CD4-positive, alpha-beta T cell treated with Interleukin-12 subunit alpha and Interleukin-12 subunit beta, for 1 hour (primary cell): ENCODE data around the gene WDR73.
"Not testable (repeated sequence)": the region's sequence is repeated elsewhere in the genome, so short reads cannot be mapped to it uniquely, and the experiment has no call there.

ENCODE experiments used
- DNase-seq: peaks from one replicate; pipeline ENCODE4 v3.0.0-alpha.2; 2020

Gene WDR73

DNA sequence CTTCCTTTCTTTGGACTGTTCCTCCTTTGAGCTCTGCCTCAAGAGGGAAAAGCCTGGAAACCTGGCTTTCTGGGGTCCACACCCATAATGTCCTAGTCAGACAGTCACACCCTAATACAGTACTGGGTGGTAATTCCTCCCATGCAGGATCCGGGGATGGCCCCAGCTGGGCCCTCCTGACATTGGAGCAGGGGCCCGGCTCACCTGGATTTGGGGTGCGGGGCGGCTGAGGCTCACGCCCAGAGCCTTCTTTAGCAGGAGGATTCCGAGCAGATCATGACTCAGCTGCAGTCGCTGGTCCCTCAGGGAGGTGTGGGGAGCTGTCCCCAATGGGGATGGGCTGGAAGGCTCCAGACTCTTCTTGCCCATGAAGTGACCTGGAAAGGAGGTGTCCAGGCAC lies 2.9 kb upstream of the WDR73 start:
- DNase-seq, result no peak

DNA sequence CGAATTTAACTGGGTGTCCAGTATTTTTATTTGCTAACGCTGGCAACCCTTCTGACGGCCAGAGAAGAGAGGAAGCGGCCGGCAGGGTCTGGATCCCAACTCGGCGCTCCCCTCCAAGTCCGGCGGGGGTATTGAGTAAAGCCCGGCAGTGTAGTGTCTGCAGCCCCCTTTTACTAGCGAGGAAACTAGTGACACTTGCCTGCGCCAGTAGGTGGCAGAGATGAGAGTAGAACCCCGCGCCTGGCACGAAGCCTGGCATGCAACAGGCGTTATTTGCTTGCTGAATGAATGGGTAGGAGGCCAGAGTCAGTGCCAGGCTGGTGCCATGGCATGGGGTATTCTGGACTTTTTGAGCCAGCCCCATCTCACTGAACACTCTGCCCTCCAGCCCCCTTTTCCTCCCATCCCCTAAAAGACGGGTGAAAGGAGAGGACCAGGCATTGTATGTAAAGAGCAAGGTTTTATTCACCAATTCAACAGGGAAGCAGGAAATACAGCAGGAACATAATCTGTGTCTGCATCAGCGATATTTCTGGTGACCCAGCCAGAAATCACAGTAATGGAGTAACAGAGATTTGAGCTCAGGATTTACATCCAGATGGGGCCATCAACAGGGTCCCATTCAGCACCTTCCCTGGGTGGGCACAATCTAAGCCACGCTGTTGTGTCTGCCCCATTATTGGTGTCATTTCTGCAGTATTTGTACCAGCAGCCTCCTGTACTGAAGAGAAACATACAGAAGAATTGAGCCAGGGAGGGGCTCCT lies 788 bp upstream of the WDR73 start:
- DNase-seq, result peak; percentile 80

DNA sequence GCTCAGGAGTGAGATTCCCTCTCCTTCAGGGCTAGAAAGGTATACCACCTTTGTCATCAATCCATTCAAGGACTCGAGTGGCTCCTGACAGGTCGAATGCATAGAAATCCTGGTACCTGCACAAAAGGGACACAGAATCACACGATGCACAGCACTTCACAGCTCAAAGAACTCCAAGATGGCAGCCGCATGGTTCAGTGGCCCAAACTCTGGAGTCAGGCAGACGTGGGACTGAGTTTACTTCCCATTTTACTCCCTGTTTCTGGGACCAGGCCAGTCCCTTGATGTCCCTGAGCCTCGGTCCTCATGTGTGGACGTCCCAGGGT lies 536 bp downstream of the WDR73 start:
- no peak for DNase-seq

DNA sequence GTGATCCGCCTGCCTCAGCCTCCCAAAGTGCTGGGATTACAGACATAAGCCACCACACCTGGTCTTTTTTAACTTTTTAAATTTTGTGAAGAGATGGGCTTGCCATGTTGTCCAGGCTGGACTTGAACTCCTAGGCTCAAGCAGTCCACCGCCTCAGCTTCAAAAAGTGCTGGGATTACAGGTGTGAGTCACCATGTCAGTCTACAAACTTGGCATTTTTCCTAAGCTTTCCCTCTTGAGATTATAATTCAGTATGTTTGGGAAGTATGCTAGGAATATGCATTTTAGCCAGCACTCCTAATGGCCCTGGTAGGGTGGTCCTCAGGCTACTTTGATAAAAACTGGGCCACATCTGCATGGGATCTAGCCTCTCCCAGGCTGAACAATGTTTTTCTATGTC lies 4.4 kb downstream of the WDR73 start:
- no peak for DNase-seq

DNA sequence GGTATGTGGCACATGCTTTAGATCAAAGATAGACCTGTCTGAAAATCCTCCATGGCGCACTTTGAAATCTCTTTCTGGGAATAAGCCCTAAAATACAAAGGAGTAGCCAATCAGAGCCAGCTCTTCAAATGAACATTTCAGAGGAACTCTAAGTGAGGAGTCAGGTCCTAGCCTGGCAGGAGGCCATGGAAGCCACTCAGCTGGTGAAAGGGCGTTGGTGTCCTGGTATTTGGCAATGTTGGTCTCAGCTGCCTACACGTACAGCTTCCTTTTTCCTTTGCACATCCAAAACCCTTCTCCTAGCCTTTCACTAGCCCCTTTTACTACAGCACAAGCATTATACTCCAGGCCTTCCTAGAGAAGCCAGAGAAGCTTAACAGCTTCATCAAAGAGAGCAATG lies 5.5 kb downstream of the WDR73 start:
- DNase-seq, result no peak

DNA sequence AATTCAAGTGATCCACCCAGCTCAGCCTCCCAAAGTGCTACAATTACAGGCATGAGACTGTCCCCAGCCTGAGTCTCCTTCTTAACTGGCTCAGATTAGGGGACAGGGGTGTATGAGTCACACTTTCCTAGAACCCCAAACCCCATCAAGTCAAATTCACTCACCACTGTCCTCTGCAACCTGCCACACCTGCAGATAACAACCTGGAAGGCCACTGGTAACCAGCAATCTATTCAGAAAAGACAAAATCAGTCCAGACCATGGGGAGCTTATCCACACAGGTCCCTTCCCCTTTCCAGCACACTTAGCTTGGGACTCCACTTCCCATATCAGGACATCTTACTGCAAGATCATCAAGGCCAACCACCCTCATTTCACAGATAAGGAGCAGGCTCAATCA lies 6.4 kb downstream of the WDR73 start:
- DNase-seq, result no peak

DNA sequence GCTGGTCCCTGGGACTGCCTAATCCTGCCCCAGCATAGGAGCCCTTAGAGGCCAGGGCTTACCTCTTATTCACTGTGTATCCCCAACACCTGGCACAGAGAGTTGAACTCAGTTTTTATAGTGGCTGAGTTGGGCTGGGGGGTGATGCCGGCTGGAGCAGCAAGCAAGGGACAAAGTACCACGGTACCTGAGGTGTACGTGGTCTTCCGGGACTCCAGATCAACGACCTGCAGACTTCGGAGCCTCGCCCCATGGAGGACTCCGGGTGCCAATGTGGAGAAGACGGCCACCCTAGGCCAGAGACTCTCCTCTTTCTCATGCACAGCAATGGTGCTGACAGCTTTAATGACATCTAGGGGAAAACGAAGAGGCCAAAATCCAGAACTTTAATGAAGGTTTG lies 8.1 kb downstream of the WDR73 start:
- no peak for DNase-seq

DNA sequence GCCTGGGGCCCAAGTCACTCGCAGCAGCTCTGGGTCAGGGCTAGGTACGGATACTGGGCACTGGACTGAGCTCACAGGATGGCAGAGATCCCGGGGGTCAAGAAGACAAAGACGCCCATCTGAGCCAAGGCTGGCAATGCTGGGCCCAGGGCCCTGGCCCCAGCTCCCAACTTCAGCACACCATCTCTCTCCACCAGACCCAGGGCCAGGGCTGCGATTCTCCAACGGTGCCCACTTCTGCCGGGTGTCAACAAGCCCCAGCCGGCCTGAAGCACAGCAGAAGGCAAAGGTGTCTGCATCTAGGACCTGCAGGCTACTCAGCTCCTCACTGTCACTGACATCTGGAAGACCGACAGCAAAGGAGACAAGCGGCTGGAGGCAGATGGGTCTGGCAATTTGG lies 8.6 kb downstream of the WDR73 start:
- DNase-seq, result no peak

DNA sequence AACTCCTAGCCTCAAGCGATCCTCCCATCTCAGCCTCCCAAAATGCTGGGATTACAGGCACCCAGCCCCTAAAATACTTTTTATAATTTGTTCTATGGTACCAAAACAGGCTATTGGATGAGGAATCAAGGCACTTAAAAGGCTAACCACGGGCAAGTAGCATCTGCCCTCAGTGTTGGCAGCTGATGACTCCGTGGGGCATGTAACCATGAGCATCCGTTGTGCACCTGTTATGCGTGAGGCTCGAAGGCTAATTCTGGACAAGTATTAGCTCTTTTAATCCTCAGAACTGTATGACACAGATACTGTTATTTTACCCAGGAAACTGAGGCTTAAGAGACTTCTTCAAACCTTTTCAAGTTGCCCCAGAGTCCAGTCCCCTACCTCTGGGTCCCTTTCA lies 10.2 kb downstream of the WDR73 start:
- DNase-seq, result no peak

DNA sequence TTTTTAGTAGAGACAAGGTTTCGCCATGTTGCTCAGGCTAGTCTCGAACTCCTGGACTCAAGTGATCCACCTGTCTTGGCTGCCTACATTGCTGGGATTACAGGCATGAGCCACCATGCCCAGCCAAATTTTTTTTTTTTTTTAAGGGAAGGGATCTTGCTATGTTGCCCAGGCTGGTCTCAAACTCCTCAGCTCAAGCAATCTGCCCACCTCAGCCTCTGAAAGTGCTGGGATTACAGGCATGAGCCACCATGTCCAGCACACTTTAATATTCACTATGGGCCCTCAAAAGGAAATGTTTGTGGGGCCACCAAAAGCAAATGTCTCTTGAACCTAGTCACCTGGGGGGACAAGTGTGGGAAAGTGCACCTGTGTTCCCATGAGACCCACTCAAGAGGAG lies 11.4 kb downstream of the WDR73 start:
- not testable (repeated sequence) for DNase-seq

DNA sequence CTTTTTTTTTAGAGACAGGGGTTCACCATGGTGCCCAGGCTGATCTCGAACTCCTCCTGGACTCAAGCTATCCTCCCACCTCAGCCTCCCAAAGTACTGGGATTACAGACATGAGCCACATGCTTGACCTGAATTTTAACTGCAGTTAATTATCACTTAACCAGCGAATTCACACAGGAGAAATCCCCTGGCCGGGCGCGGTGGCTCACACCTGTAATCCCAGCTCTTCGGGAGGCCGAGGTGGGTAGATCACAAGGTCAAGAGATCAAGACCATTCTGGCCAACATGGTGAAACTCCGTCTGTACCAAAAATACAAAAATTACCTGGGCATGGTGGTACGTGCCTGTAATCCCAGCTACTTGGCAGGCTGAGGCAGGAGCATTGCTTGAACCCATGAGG lies 12.2 kb downstream of the WDR73 start:
- not testable (repeated sequence) for DNase-seq

DNA sequence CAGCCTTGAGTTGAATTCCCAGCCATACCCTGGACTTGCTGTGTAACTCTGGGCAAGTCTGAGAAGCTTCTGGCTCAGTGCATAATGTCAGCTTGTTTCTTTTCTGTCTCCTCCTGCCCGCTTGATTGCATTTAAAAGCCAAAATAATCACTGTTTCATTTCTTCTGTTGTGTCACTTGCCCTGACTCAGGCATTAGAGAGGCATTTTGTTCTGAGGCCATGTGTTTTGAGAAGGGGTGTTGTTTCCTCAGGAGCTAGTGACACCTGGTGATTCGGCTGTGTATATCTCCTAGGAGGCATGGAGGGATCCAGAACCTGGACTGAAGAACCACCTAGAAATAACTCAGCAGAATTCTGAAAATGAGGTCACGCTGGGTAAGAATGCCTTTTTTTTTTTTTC lies 16.0 kb downstream of the WDR73 start:
- DNase-seq, result peak; percentile 15

DNA sequence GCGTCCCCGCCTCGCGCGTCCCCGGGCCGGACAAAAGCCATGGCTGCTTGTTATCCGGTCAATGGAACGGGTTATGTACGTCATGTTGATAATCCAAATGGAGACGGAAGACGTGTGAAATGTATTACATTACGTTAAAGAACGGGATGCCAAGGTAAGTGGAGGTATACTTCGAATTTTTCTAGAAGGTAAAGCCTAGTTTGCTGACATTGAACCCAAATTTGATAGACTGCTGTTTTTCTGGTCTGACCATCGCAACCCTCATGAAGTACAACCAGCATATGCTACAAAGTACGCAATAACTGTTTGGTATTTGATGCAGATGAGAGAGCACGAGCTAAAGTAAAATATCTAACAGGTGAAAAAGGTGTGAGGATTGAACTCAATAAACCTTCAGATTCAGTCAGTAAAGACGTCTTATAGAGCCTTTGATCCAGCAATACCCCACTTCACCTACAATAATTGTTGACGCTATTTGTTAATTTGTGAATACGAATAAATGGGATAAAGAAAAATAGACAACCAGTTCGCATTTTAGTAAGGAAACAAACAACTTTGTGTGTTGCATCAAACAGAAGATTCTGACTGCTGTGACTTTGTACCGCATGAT lies 19.8 kb downstream of the WDR73 start:
- peak; percentile 9 for DNase-seq

DNA sequence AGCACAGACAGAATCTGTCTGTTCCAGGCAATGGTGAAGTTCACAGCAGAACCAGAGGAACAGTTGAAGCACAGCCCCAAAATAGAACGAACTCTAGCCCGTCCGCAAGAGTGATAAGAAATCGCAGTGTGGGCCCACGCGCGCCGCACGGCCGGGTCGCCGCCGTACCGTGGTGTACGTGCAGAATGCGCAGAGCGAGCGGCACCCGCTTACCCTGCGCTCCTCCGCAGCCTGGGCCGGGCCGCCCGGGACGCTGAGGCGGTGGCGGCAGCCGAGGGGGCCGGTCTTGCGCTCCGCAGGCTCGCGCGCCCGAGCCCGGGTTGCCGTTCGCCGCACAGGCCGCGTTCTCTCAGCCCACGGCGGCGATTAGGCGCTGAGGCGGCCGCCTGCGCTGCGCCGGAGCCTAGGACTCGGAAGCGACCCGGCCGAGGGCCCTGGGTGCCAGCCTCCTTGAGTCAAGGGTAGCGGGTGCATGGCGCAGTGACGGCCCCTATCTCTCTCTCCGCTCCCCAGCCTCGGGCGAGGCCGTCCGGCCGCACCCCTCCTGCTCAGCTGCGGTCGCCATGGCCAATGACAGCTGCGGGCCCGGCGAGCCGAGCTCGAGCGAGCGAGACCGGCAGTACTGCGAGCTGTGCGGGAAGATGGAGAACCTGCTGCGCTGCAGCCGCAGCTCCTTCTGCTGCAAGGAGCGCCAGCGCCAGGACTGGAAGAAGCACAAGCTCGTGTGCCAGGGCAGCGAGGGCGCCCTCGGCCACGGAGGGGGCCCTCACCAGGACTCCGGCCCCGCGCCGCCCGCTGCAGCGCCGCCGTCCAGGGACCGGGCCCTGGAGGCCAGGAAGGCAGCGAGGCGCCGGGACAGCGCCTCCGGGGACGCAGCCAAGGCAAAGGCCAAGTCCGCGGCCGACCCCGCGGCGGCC lies 20.5 kb downstream of the WDR73 start:
- DNase-seq, result peak; percentile 65

DNA sequence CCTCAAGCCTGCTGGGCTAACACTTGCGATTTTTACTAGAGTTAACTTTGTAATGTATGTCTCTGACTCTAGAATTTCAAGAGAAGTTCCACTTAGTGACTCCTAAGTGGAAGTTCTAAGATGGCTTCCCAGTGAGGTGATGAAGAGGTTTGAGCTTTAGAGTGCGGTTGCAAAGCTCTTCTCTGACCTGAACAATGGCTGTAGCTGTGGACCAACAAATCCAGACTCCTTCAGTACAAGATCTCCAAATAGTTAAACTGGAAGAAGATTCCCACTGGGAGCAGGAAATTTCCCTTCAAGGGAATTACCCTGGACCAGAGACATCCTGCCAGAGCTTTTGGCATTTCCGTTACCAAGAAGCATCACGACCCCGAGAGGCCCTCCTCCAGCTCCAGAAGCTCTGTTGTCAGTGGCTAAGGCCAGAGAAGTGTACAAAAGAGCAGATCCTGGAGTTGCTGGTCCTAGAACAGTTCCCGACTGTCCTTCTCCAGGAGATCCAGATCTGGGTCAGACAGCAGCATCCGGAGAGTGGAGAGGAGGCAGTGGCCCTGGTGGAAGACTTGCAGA lies 22.3 kb downstream of the WDR73 start:
- no peak for DNase-seq

DNA sequence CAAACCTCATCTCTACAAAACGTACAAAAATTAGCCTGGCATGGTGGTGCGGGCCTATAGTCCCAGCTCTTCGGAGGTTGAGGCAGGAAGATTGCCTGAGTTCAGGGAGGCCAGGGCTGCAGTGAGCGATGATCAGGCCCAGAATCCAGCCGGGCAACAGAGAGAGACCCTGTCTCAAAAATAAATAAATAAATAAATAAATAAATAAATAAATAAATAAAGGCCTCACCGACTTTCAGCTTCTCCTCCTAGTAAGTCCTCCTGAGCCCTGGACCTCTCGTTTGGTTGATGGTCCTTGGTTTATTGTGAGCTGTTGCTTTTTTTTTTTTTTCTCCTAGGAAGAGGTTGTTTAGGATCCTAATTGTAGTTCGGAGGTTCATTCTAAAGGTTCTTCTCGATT lies 25.1 kb downstream of the WDR73 start:
- no peak for DNase-seq

DNA sequence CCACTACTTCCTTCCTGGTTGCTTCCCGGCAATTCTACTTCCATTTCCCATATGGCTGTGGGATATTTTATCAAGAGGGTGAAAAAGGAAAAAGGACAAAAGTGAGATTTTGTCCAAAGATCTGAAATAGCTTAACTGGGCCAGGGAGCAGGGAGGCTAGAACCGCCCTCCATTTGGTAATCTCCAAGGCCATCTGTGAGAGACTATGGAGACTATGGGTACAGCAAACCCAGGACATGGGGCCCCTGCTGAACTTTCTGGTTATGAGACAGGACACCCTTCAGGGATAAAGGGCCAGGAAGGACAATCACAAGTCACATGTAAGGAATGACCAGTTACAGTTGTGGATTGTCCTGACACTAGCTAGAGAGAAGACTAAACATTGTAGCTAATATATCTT lies 29.0 kb downstream of the WDR73 start:
- DNase-seq, result no peak

DNA sequence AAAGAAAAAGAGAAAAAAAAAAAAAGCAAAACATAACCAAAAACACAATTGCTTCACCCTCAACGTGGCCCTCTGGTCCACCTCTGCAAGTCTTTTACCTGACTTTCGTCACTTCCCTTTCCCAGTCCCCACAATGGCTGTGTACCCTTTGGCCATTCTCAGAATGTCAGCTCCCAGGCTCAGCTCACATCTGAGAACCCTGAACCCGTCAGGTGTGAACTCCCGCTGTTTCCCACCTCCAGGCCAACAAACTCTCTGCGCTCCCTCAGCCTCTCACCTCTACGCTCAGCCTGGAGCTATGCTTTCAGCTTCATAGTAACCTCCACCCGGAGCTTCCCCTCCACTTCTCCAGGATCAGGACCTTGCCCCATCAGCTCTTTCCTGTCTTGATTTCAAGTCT lies 29.7 kb downstream of the WDR73 start:
- DNase-seq, result no peak

DNA sequence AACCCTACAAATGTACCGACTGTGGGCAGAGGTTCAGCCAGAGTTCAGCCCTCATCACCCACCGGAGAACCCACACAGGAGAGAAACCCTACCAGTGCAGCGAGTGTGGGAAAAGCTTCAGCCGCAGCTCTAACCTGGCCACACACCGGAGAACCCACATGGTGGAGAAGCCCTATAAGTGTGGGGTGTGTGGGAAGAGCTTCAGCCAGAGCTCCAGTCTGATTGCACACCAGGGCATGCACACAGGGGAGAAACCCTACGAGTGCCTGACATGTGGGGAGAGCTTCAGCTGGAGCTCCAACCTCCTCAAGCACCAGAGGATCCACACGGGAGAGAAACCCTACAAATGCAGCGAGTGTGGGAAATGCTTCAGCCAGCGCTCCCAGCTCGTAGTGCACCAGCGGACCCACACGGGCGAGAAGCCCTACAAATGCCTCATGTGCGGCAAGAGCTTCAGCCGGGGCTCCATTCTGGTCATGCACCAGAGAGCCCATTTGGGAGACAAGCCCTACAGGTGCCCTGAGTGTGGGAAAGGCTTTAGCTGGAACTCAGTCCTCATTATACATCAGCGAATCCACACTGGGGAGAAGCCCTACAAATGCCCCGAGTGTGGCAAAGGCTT lies 32.6 kb downstream of the WDR73 start:
- DNase-seq, result no peak

DNA sequence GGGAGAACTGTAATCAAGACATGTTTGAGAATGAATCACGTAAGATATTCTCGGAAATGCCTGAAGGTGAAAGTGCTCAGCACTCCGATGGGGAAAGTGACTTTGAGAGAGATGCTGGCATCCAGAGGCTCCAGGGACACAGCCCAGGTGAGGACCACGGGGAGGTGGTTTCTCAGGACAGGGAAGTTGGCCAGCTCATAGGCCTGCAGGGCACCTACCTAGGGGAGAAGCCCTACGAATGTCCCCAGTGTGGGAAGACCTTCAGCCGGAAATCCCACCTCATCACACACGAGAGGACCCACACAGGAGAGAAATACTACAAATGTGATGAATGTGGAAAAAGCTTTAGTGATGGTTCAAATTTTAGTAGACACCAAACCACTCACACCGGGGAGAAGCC lies 33.5 kb downstream of the WDR73 start:
- no peak for DNase-seq

DNA sequence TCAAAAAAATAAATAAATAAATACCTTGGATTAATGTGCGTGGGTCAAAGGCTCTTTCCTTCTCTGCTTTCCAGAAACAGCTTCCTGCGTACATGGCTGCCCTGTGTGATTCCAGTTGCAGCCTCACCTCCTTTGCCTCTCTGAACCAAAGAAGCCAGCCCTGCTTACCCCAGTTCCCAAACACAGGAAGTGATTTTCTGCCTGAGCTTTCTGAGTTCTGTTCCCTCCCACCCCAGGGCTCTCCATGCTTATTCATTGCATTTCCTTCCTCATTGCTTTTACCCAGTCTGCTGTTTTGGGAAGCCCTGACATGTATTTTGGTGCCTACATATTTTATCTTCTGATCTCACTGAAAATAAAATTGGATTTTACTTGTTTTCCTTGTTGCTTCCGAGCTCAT lies 37.8 kb downstream of the WDR73 start:
- no peak for DNase-seq

DNA sequence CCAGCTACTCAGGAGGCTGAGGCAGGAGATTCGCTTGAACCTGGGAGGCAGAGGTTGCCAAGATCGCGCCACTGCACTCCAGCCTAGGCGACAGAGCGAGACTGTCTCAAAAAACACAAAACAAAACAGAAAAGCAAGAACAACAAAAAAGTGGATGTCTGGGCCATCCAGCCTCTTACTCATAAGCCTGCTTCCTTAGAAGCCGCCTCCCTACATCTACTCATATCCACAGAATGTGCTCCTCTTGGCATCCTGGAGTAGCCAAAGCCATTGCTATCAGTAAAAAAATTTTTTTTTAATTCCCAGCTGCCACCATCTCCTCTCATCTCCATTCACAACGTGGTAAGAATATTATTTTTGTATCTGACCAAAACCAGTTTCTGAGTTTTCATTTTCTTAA lies 42.5 kb downstream of the WDR73 start:
- DNase-seq, result no peak

DNA sequence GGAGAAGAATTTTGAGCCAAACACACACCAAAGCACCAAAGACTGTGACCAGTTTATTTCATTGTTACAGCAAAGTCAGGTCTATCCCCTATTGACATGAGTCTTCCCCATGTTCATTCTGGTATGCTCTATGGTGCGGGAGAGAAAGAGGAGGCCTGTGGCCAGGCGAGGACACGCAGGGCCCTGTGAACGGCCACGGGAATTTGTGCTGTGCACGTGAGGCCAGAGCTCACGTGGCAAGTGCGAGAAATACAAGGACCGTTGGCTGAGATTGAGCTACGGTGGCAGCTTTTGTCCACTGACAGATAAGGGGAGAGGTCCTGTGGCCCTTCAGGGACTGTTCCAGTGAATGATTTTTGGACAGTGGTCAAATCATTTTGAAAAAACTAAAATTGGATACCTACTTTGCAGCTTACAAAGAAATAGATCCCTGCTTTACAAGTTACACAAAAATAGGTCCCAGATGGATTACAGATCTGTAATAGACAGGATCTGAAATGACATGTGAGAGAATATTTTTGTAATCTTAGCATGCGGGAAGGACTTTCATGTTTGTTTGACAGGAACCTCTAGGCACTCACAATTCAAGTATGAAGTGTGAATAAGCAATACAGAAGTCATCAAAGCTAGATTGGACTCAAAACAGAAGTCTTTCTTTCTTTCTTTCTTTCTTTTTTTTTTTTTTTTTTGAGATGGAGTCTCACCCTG lies 44.1 kb downstream of the WDR73 start:
- no peak for DNase-seq
